ENCODE results near the gene TRAF3.

GRCh38 chr14:102824832-102825231 lies 47.6 kb downstream of the TRAF3 start:
- TF ChIP-seq POLR2A (IDR thresholded peaks at IDR 0.05; ENCODE audit: low read length), result no peak
- no peak for TF ChIP-seq GATA1 (IDR thresholded peaks at IDR 0.05; ENCODE audit: low read depth, low read length)
